ACC112 (cell line): ENCODE data around the gene TP53AIP1.
A peak's percentile ranks its signal among the peaks of the same experiment; 100 is the strongest.

Experiments
- H2AFZ ChIP-seq: fragments of 200-600 bp; sonication (generic); one replicate; pipeline ENCODE4 v1.6.0; 2017; ENCODE audit warnings: antibody characterized with exemption, low read length; ENCODE audit not compliant: unreplicated experiment
- H3K27ac ChIP-seq: fragments of 200-600 bp; sonication (generic); 2 replicates; pipeline ENCODE4 v1.5.1; 2014; ENCODE audit warnings: low read depth, mild to moderate bottlenecking, antibody characterized with exemption, low read length, moderate library complexity
- H3K27me3 ChIP-seq: fragments of 200-600 bp; sonication (generic); 2 replicates; pipeline ENCODE4 v1.6.1; 2014; ENCODE audit warnings: mild to moderate bottlenecking, antibody characterized with exemption, low read length, moderate library complexity, mixed read lengths; ENCODE audit not compliant: insufficient read depth
- H3K36me3 ChIP-seq: fragments of 200-600 bp; sonication (generic); 2 replicates; pipeline ENCODE4 v1.6.1; 2016; ENCODE audit warnings: mild to moderate bottlenecking, antibody characterized with exemption, low read length, moderate library complexity, mixed read lengths; ENCODE audit not compliant: insufficient read depth
- H3K4me1 ChIP-seq: fragments of 200-600 bp; sonication (generic); one replicate; pipeline ENCODE4 v1.6.1; 2016; ENCODE audit warnings: low read length, mixed read lengths; ENCODE audit not compliant: insufficient read depth, unreplicated experiment, control insufficient read depth
- H3K4me3 ChIP-seq: fragments of 200-600 bp; sonication (generic); 2 replicates; pipeline ENCODE4 v1.5.1; 2014; ENCODE audit warnings: mild to moderate bottlenecking, low read depth, low read length
- H3K79me2 ChIP-seq: fragments of 200-600 bp; sonication (generic); one replicate; pipeline ENCODE4 v1.6.0; 2016; ENCODE audit warnings: low read length; ENCODE audit not compliant: control insufficient read depth, unreplicated experiment, insufficient read depth

TP53AIP1 gene

DNA sequence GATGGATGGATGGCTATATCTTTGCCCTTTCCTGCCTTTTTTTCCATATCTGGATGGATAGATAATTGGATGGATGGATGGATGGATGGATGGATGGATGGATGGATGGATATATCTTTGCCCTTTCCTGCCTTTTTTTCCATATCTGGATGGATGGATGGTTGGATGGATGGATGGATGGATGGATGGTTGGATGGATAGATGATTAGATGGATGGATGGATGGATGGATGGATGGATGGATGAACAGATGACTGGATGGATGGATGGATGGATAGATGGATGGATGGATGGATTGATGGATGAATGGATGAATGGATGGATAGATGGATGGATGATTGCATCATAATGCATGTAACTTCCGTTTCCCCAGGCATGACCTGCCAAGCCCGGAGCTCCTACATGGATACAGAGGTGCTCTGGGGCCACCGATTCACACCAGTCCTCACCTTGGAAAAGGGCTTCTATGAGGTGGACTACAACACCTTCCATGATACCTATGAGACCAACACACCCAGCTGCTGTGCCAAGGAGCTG lies 26.6 kb downstream of the TP53AIP1 start:
- Histone ChIP-seq H3K27ac (no peak overlapping the region), H3K36me3 (no peaks in the 10 kb centered on the region), H3K4me3 (no peak overlapping the region), H2AFZ (no peak overlapping the region), H3K27me3 (peaks cover 35% of the 10 kb centered on the region), H3K79me2 (no peaks in the 10 kb centered on the region), H3K4me1 (no peaks in the 10 kb centered on the region)

DNA sequence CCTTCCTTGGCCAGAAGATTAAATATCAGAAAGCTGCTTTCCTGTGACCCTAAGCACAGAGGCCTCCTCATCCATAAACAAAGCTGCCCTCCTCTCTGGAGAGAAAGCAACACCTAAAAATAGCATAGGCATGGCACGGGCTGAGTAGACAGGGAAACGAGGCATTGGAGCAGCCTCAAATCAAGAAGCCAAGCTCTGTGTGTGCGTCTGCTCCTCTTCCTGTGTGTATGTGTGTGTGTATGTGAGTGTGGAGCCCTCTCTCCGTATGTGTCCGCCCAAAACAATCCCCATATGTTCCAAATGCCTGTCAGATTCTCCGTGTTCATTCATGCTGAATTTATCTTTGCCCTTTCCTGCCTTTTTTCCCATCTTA lies 27.5 kb downstream of the TP53AIP1 start:
- no peaks in the 10 kb centered on the region for H3K36me3 ChIP-seq
- H3K27ac ChIP-seq: no peak overlapping the region
- no peak overlapping the region for H2AFZ ChIP-seq
- no peaks in the 10 kb centered on the region for H3K79me2 ChIP-seq
- H3K4me1 ChIP-seq: no peaks in the 10 kb centered on the region
- peaks cover 27% of the 10 kb centered on the region for H3K27me3 ChIP-seq
- no peak overlapping the region for H3K4me3 ChIP-seq

DNA sequence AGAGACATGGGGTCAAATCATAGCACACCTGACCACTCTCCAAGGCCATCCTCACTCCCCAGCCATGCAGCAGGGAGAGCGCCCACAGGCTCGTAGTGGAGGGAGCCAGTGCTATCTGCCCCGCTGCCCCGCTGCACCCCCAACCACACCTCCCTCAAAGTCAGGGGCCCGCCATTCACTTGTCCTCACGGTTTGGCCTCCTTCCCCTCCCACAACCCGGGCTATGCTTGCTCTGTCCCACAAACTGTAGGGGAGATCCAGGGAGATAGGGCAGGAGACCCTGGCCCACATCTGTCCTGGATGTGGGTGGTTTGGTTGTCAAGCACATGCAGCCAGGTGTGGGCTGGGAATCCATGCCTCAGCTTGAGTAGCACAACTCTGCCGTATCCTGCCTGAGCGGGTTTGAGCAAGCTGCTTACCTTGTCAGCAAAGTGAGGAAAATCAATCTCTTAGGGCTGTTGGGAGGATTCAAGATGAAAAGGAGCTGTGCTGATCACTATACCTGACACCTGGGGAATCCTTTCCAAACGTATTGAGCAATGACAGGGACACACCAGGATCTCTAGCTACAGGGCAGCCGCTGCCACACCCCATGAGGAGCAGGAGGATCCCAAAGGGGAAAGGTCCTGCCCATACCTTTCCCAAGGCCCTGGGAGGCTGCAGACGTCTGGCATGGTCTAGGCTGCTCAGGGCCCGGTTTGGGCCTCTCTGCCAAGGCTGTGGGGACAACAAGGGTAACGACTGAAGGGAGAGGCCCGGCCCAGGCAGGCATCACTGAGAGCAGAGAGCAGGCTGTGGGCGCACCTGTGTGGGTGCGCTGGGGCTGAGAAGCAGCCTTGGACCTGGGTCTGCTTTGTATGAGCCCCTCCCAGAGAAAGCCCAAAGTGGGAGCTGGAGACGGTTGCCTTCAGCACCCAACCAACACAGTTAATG lies 28.2 kb downstream of the TP53AIP1 start:
- Histone ChIP-seq H3K79me2 (no peaks in the 10 kb centered on the region), H3K4me3 (no peak overlapping the region), H3K27me3 (peaks cover 22% of the 10 kb centered on the region; the same call in 1 of the 2 replicates), H3K36me3 (no peaks in the 10 kb centered on the region), H3K4me1 (no peaks in the 10 kb centered on the region), H2AFZ (no peak overlapping the region), H3K27ac (no peak overlapping the region)

DNA sequence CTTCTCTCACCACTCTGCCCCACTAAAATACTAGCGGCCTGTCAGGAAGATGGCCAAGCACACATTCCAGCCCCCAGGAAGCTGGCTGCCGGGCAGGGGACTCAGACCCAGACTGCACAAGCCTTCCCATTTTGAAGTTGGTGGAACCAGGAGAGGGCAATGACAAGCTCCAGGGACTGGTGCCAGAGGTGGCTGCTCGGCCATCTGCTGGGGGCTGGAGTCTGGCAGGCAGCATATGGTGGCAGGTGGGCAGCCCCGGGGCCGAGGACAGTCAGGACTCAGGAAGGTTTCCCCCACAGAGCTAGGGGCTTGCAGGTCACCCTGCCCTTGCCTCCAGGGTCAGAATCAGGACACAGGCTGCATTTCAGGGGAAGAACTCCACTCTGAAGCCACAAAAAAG lies 28.9 kb downstream of the TP53AIP1 start:
- no peak overlapping the region for H2AFZ ChIP-seq
- peaks cover 22% of the 10 kb centered on the region; the same call in 1 of the 2 replicates for H3K27me3 ChIP-seq
- H3K79me2 ChIP-seq: no peaks in the 10 kb centered on the region
- no peak overlapping the region for H3K27ac ChIP-seq
- no peaks in the 10 kb centered on the region for H3K36me3 ChIP-seq
- H3K4me1 ChIP-seq: peaks cover 5% of the 10 kb centered on the region
- H3K4me3 ChIP-seq: no peak overlapping the region

DNA sequence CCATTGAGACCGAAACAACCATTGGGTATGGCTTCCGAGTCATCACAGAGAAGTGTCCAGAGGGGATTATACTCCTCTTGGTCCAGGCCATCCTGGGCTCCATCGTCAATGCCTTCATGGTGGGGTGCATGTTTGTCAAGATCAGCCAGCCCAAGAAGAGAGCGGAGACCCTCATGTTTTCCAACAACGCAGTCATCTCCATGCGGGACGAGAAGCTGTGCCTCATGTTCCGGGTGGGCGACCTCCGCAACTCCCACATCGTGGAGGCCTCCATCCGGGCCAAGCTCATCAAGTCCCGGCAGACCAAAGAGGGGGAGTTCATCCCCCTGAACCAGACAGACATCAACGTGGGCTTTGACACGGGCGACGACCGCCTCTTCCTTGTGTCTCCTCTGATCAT lies 31.0 kb downstream of the TP53AIP1 start:
- H3K27ac ChIP-seq: no peak overlapping the region
- H3K4me1 ChIP-seq: peaks cover 19% of the 10 kb centered on the region
- H2AFZ ChIP-seq: no peak overlapping the region
- no peaks in the 10 kb centered on the region for H3K79me2 ChIP-seq
- H3K36me3 ChIP-seq: no peaks in the 10 kb centered on the region
- peaks cover 22% of the 10 kb centered on the region; the same call in 1 of the 2 replicates for H3K27me3 ChIP-seq
- H3K4me3 ChIP-seq: no peak overlapping the region

DNA sequence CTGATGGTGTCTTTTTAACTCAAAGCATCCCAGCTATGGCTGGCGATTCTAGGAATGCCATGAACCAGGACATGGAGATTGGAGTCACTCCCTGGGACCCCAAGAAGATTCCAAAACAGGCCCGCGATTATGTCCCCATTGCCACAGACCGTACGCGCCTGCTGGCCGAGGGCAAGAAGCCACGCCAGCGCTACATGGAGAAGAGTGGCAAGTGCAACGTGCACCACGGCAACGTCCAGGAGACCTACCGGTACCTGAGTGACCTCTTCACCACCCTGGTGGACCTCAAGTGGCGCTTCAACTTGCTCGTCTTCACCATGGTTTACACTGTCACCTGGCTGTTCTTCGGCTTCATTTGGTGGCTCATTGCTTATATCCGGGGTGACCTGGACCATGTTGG lies 31.4 kb downstream of the TP53AIP1 start:
- H3K4me3 ChIP-seq: no peak overlapping the region
- no peak overlapping the region for H2AFZ ChIP-seq
- H3K79me2 ChIP-seq: no peaks in the 10 kb centered on the region
- no peak overlapping the region for H3K27ac ChIP-seq
- peaks cover 19% of the 10 kb centered on the region for H3K4me1 ChIP-seq
- no peaks in the 10 kb centered on the region for H3K36me3 ChIP-seq
- peaks cover 22% of the 10 kb centered on the region; the same call in 1 of the 2 replicates for H3K27me3 ChIP-seq

DNA sequence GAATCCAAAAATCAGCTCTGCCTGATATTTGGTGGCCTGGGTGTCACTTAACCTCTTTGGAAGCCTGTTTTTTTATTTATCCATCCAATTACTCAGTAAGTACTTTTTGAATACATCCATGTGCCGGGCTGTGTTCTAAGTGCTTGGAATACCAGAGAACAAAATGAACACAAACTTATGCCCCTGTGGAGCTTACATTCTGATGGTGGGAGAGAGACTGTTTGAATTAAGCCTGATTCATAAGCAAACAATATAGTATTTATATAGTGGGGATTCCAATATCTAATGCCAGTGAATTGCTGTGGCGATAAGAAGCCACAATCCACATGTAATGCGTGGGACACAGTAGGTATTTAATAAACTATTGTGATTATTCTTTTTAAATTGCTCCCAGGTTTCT lies 32.1 kb downstream of the TP53AIP1 start:
- Histone ChIP-seq H3K4me3 (no peak overlapping the region), H3K79me2 (no peaks in the 10 kb centered on the region), H3K36me3 (no peaks in the 10 kb centered on the region), H3K27ac (no peak overlapping the region), H3K27me3 (peaks cover 22% of the 10 kb centered on the region; the same call in 1 of the 2 replicates), H3K4me1 (peaks cover 19% of the 10 kb centered on the region), H2AFZ (no peak overlapping the region)

DNA sequence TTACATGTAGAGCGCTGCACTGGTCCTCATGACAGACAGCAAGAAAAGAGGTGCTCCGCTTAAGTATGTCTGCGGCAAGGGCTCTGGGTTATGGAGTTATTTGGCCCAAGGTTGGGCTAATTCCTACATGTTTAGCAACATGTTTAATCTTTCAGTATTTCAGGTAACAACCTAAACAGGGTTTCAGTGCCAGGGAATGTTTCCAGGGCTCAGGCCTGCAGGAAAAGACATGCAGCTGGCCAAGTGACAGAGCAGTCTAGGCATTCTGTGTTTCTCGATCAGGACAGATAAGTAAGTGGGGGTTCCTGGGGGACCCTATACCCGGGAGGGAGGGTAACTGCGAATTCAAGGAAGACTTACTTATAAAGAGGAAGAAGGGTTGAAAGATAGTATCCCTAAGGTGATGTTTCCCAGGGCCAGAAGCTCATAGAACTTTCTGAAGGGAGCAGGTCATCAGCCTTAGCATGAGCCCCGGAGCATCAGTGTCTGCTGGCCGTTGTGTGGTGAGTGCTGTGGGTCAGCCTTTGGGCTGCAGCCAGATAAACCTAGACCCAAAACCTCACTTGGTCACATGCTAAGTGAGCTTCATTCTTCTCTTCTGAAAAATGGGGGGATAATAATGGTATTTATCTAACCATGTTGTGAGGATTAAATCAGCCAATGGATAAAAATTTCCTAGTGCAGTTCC lies 33.1 kb downstream of the TP53AIP1 start:
- Histone ChIP-seq H3K4me1 (peaks cover 19% of the 10 kb centered on the region), H3K27me3 (peaks cover 14% of the 10 kb centered on the region; the same call in 1 of the 2 replicates), H2AFZ (no peak overlapping the region), H3K27ac (no peak overlapping the region), H3K36me3 (no peaks in the 10 kb centered on the region), H3K79me2 (no peaks in the 10 kb centered on the region), H3K4me3 (no peak overlapping the region)

DNA sequence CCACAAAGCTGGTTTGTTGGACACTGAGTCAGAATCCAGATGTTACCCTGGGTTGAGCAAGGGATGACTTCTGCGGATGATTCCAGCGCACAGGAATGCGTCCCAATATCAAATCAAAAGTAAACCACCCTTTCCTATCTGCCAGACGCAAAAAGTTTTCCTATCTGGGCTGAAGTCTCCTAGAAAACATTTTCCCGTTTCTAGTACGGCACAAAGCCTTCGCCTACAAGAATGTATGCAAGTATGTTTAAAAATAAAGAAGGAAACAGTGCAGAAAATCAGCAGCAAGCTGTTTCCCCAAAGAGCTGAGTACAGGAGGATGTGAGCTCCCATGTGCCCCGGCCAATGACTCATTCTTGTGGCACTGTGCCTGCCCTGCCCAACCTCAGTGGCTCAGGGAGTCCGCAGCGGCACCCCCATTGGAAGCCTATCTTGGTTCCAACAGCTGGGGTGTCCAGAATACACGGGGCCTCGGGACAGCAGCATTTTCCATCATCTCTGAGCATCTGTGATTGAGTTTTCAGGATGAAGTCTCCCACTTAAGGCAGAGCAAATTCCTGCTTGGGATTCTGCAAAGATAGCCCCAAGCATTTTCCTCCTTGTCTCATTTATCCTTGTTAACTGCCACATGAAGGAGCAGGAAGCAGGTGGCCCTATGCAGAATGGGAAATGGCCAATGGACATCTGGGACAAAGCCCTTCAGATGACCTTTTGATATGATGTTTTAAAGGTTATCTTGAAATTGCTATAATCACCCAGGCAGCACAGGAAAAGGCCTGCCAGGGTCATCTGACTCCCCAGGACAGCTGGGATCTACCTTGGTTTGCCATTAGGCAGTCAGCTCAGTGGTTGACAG lies 34.1 kb downstream of the TP53AIP1 start:
- Histone ChIP-seq H2AFZ (peak overlapping the region; percentile 67), H3K36me3 (no peaks in the 10 kb centered on the region), H3K4me3 (peak overlapping the region; percentile 56), H3K79me2 (no peaks in the 10 kb centered on the region), H3K4me1 (peaks cover 20% of the 10 kb centered on the region), H3K27ac (peak overlapping the region; percentile 58), H3K27me3 (0 out of 2 replicates have a peak, but pooled peaks cover 4% of the 10 kb centered on the region)

DNA sequence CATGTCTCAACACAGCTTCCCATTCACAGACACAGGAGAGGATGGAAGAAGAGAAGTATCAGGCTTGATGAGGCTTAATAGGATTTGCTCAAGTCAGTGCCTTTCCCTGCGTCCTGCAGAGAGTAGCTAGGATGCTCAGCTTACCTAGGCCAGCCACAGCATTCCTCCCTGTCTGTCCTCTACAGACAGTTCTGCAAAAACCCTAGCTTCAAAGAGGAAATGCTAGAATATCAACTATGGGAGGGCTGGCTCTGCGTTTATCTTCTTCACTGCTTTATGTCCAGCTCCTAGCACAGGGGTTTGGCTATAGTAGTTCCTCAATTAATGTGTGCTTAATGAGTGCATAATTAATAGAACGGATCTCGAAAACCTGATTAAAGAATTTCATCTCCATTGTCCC lies 35.1 kb downstream of the TP53AIP1 start:
- Histone ChIP-seq H3K79me2 (no peaks in the 10 kb centered on the region), H3K4me1 (peaks cover 29% of the 10 kb centered on the region), H2AFZ (no peak overlapping the region), H3K27ac (no peak overlapping the region), H3K4me3 (no peak overlapping the region), H3K36me3 (no peaks in the 10 kb centered on the region), H3K27me3 (no peaks in the 10 kb centered on the region)
